Measurements from ENCODE around the gene C3orf70. TPM values are rescaled to one million over a fixed set of nuclear protein-coding genes. Genes with fewer than 3 reads are reported as not detected.

Gene C3orf70
- total RNA-seq, 1 donor from 2014 or later: 5.6 TPM

GRCh38 chr3:185059766-185060165 lies 93.1 kb downstream of the C3orf70 start:
- H3K4me1 ChIP-seq: no peaks in the 10 kb centered on the region
- H3K27me3 ChIP-seq: no peaks in the 10 kb centered on the region
- H3K36me3 ChIP-seq: no peaks in the 10 kb centered on the region
- H3K9me3 ChIP-seq: peaks cover 4% of the 10 kb centered on the region
- no peak for TF ChIP-seq CTCF (IDR thresholded peaks at IDR 0.05)
- TF ChIP-seq POLR2AphosphoS5 (IDR thresholded peaks at IDR 0.05; ENCODE audit: insufficient read depth in 1 of 2, low read depth in 1 of 2): no peak
- no peak for TF ChIP-seq POLR2A (IDR thresholded peaks at IDR 0.05)
- no peak overlapping the region for H3K27ac ChIP-seq
- intact Hi-C loops (cut with DNase I): no loop called here
- no peak overlapping the region for H3K4me3 ChIP-seq
- DNase-seq (ENCODE audit: extremely low spot score in 2 of 2): no peak

- H3K4me1 ChIP-seq: no peaks in the 10 kb centered on the region
- TF ChIP-seq CTCF (IDR thresholded peaks at IDR 0.05): no peak
- no peak for TF ChIP-seq POLR2AphosphoS5 (IDR thresholded peaks at IDR 0.05; ENCODE audit: insufficient read depth in 1 of 2, low read depth in 1 of 2)
- TF ChIP-seq POLR2A (IDR thresholded peaks at IDR 0.05): no peak
- H3K27me3 ChIP-seq: no peaks in the 10 kb centered on the region
- H3K4me3 ChIP-seq: no peak overlapping the region
- H3K27ac ChIP-seq: no peak overlapping the region
- no peak for DNase-seq (ENCODE audit: extremely low spot score in 2 of 2)
- peaks cover 0 to 6% of the 10 kb centered on the region in 2 donors for H3K36me3 ChIP-seq
- peaks cover 4% of the 10 kb centered on the region for H3K9me3 ChIP-seq
- intact Hi-C loops (cut with DNase I): no loop called here
Measured at GRCh38 chr3:185058796-185059195, 94.1 kb downstream of the C3orf70 start.

GRCh38 chr3:185057829-185058228 lies 95.0 kb downstream of the C3orf70 start:
- Histone ChIP-seq H3K27ac (no peak overlapping the region), H3K4me3 (no peak overlapping the region), H3K4me1 (no peaks in the 10 kb centered on the region), H3K9me3 (peaks cover 4% of the 10 kb centered on the region), H3K27me3 (no peaks in the 10 kb centered on the region), H3K36me3 (peaks cover 0 to 15% of the 10 kb centered on the region in 2 donors)
- no peak for DNase-seq (ENCODE audit: extremely low spot score in 2 of 2)
- TF ChIP-seq POLR2A (IDR thresholded peaks at IDR 0.05): no peak
- intact Hi-C loops (cut with DNase I): no loop called here

GRCh38 chr3:185056908-185057307 lies 96.0 kb downstream of the C3orf70 start:
- H3K27ac ChIP-seq: no peak overlapping the region
- peaks cover 4% of the 10 kb centered on the region for H3K9me3 ChIP-seq
- H3K36me3 ChIP-seq: peaks cover 0 to 25% of the 10 kb centered on the region in 2 donors
- DNase-seq (ENCODE audit: extremely low spot score in 2 of 2): no peak
- no peak overlapping the region for H3K4me3 ChIP-seq
- H3K27me3 ChIP-seq: no peaks in the 10 kb centered on the region
- intact Hi-C loops (cut with DNase I): no loop called here
- TF ChIP-seq POLR2AphosphoS5 (IDR thresholded peaks at IDR 0.05; ENCODE audit: insufficient read depth in 1 of 2, low read depth in 1 of 2): no peak
- no peak for TF ChIP-seq POLR2A (IDR thresholded peaks at IDR 0.05)
- no peak for TF ChIP-seq CTCF (IDR thresholded peaks at IDR 0.05)
- H3K4me1 ChIP-seq: no peaks in the 10 kb centered on the region

- Histone ChIP-seq H3K9me3 (peaks cover 4% of the 10 kb centered on the region), H3K27me3 (no peaks in the 10 kb centered on the region), H3K4me3 (no peak overlapping the region), H3K4me1 (no peaks in the 10 kb centered on the region), H3K36me3 (peaks cover 0 to 53% of the 10 kb centered on the region in 2 donors), H3K27ac (no peak overlapping the region)
- no peak for DNase-seq (ENCODE audit: extremely low spot score in 2 of 2)
- intact Hi-C loops (cut with DNase I): no loop called here
- TF ChIP-seq POLR2AphosphoS5 (IDR thresholded peaks at IDR 0.05; ENCODE audit: insufficient read depth in 1 of 2, low read depth in 1 of 2) (no peak), CTCF (IDR thresholded peaks at IDR 0.05) (no peak), POLR2A (IDR thresholded peaks at IDR 0.05) (no peak)
Measured at GRCh38 chr3:185052631-185053030, 100.2 kb downstream of the C3orf70 start.

Measured in vagina (tissue), 2 donors.